Measurements from ENCODE around the gene GNB2.

GNB2 gene

GRCh38 chr7:100675105-100675451, 1.5 kb downstream of the GNB2 start:
- TF ChIP-seq, protein P1, sequence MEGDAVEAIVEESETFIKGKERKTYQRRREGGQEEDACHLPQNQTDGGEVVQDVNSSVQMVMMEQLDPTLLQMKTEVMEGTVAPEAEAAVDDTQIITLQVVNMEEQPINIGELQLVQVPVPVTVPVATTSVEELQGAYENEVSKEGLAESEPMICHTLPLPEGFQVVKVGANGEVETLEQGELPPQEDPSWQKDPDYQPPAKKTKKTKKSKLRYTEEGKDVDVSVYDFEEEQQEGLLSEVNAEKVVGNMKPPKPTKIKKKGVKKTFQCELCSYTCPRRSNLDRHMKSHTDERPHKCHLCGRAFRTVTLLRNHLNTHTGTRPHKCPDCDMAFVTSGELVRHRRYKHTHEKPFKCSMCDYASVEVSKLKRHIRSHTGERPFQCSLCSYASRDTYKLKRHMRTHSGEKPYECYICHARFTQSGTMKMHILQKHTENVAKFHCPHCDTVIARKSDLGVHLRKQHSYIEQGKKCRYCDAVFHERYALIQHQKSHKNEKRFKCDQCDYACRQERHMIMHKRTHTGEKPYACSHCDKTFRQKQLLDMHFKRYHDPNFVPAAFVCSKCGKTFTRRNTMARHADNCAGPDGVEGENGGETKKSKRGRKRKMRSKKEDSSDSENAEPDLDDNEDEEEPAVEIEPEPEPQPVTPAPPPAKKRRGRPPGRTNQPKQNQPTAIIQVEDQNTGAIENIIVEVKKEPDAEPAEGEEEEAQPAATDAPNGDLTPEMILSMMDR (IDR thresholded peaks at IDR 0.05; ENCODE audit: borderline replicate concordance, insufficient read depth, low read depth, low read length), result no peak
- H3K4me3 ChIP-seq (ENCODE audit: low read depth, low read length), result peak overlapping the region; percentile 94

DNA sequence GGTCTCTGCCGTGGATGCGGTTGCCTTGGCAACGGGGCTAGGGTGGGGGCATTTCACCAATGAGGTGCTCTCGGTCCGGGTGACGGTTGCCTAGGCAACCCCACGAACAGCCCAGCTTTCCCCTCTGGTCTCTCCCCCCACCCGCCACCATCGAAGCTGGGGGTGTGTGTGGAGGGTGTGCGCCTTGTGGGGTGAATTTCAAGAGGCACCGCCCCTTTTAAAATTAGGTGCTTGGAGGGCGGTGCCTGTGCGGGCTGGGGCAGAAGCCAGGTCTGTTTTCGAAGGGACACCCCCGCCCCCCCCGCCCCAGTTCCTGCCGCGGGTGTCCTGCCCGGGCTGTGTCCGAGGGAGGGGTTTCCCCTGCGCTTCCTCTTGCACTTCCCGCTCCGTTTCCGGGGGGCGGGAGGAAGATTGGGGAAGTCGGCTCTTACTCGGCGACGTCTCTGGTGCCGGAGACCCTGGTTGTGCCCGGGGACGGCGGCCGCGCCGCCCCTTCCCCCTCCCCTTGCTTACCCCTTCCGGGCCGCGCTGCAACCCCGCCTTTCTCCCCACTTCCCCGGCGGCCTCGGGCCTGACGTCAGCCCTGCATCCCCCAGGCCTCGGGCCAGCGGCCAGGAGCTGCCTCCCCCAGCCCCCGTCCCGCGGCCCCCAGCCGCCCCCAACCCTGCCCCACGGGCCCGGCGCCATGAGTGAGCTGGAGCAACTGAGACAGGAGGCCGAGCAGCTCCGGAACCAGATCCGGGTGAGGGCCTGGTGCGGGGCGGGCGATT, 2.2 kb downstream of the GNB2 start:
- TF ChIP-seq, protein P1 (IDR thresholded peaks at IDR 0.05; ENCODE audit: borderline replicate concordance, insufficient read depth, low read depth, low read length), result no peak
- H3K4me3 ChIP-seq (ENCODE audit: low read depth, low read length), result peak overlapping the region; percentile 94

DNA sequence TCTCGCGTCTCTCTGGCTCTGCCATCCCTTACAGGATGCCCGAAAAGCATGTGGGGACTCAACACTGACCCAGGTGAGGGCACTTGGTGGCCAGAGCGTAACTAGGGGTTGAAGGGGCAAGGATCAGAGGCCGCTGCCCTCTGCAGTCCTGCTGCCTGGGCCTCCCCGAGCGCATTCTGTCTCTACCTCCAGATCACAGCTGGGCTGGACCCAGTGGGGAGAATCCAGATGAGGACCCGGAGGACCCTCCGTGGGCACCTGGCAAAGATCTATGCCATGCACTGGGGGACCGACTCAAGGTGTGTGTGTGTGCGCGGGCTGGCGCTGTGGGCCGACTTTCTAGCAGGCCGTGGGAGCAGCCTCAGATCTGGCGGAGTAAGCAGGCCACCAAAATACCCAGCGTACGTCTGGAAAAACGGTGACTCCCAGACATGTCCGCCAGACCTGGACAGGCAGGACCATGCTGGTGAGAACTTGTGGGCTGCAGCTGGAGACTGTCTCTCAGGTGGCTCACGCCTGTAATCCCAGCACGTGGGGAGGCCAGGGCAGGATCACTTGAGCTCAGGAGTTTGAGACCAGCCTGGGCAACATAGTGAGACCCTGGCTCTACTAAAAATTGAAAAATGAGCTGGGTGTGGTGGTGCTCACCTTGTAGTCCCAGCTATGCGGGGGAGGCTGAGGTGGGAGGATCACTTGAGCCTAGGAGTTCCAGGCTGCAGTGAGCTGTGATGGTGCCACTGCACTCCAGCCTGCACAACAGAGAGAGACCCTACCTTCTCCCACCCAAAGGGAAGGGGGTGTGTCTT, 3.2 kb downstream of the GNB2 start:
- H3K4me3 ChIP-seq (ENCODE audit: low read depth, low read length), result no peak overlapping the region
- TF ChIP-seq, protein P1 (IDR thresholded peaks at IDR 0.05; ENCODE audit: borderline replicate concordance, insufficient read depth, low read depth, low read length), result no peak

GRCh38 chr7:100677308-100678267, 4.0 kb downstream of the GNB2 start:
- no peak overlapping the region for H3K4me3 ChIP-seq (ENCODE audit: low read depth, low read length)
- TF ChIP-seq, protein P1 (IDR thresholded peaks at IDR 0.05; ENCODE audit: borderline replicate concordance, insufficient read depth, low read depth, low read length), result no peak

DNA sequence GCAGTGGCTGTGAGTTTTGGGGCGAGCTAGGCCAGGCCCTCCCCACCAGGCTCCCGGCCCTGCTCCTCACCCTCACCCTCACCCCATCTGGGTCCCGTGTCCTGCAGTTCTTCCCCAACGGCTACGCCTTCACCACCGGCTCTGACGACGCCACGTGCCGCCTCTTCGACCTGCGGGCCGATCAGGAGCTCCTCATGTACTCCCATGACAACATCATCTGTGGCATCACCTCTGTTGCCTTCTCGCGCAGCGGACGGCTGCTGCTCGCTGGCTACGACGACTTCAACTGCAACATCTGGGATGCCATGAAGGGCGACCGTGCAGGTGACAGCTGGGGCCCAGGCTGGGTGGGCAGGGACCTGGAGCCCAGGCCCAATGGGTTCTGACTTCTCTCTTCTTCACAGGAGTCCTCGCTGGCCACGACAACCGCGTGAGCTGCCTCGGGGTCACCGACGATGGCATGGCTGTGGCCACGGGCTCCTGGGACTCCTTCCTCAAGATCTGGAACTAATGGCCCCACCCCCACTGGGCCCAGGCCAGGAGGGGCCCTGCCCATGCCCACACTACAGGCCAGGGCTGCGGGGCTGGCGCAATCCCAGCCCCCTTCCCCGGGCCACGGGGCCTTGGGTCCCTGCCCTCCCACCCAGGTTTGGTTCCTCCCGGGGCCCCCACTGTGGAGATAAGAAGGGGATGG, 4.9 kb downstream of the GNB2 start:
- H3K4me3 ChIP-seq (ENCODE audit: low read depth, low read length), result no peak overlapping the region
- TF ChIP-seq, protein P1 (IDR thresholded peaks at IDR 0.05; ENCODE audit: borderline replicate concordance, insufficient read depth, low read depth, low read length), result no peak

DNA sequence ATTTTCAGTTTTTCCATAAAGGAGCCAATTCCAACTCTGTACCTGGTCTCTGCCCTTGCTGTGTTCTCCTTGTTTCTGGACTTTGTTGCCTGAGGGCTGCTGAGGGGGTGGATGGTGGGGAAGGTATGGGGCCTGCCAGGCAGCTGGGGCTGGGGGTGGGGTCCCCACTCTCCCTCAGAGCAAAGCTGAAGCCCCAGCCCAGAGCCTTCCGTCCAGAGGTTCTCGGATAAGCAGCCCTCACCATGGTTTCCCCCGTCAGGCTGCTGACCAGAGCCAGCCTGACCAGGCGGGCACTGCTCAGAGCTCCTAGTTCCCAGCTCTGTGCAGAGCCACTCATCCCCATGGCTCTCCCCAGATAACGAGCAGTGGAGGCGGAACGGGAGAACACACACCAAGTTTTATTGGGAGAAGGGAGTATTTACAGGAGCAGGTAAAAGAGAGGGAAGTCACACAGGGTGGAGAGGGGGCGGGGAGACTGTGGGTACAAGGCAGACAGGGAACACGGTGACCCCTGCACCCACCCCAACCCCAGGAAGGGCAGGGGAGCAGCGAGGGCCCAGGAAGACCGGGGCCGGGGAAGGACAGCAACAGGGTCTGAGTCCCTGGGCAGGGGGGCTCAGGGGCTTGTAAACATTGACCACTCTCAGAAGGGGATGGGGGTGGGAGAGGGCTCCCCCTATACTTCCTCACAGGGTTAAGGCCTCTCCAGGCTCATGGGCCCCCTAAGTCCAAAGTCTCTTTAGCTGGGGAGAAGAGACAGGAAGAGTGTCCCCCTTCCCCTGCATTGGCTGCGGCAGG, 5.8 kb downstream of the GNB2 start:
- TF ChIP-seq, protein P1 (IDR thresholded peaks at IDR 0.05; ENCODE audit: borderline replicate concordance, insufficient read depth, low read depth, low read length), result no peak
- no peak overlapping the region for H3K4me3 ChIP-seq (ENCODE audit: low read depth, low read length)

All from GM12875 (cell line).